WTC11 (cell line): ENCODE data around the gene KRAS. TPM values are rescaled to one million over a fixed set of nuclear protein-coding genes. Genes with fewer than 3 reads are reported as not detected.
"Not testable (repeated sequence)": the region's sequence is repeated elsewhere in the genome, so short reads cannot be mapped to it uniquely, and the experiment has no call there.

ENCODE experiments used
- ATAC-seq: fragments of 200-7000 bp; cut with Tn5 transposase; 2 replicates; pipeline ENCODE4 v1.10.0; 2021; ENCODE audit warnings: mild to moderate bottlenecking, moderate library complexity
- CTCF ChIA-PET: fragments of 300-600 bp; sonication (Branson Sonifier 250); formaldehyde crosslinking; loops from one replicate; lab custom pipeline; 2021; ENCODE audit warnings: antibody characterized with exemption; lab: Charles Lee
- POLR2A ChIA-PET: fragments of 350-600 bp; sonication (Branson Sonifier 250); formaldehyde crosslinking; loops from one replicate; lab custom pipeline; 2021; ENCODE audit warnings: antibody characterized with exemption; lab: Charles Lee
- DNase-seq: peaks from one replicate; pipeline ENCODE4 v3.0.0; 2021; ENCODE audit warnings: low spot score
- H3K27ac Mint-ChIP-seq: 2 replicates; pipeline ENCODE4 v1.8.0; 2021; ENCODE audit warnings: mixed read lengths
- H3K27me3 Mint-ChIP-seq: 2 replicates; pipeline ENCODE4 v1.8.0; 2021; ENCODE audit warnings: low read depth, mild to moderate bottlenecking, moderate library complexity, mixed read lengths
- H3K36me3 Mint-ChIP-seq: 2 replicates; pipeline ENCODE4 v1.8.0; 2021; ENCODE audit warnings: mixed read lengths
- H3K4me1 Mint-ChIP-seq: 2 replicates; pipeline ENCODE4 v1.8.0; 2022; ENCODE audit warnings: mixed read lengths
- H3K4me3 Mint-ChIP-seq: 2 replicates; pipeline ENCODE4 v1.8.0; 2021; ENCODE audit warnings: mild to moderate bottlenecking, moderate library complexity, mixed read lengths
- H3K9me3 Mint-ChIP-seq: 2 replicates; pipeline ENCODE4 v1.8.0; 2021; ENCODE audit warnings: mixed read lengths
- CBFB ChIP-seq: sonication (generic); formaldehyde crosslinking; IDR thresholded peaks from 2 replicates; pipeline ENCODE4 v1.8.1; 2022; ENCODE audit warnings: mild to moderate bottlenecking, low read depth, missing genetic modification reagents
- GABPB1 ChIP-seq: sonication (generic); formaldehyde crosslinking; IDR thresholded peaks from 2 replicates; pipeline ENCODE4 v1.8.1; 2023; ENCODE audit warnings: mild to moderate bottlenecking, missing genetic modification reagents
- GRHL2 ChIP-seq: fragments of 250-450 bp; sonication (Bioruptor Pico); IDR thresholded peaks from 2 replicates; pipeline ENCODE4 v1.8.0; 2022; ENCODE audit warnings: mild to moderate bottlenecking, moderate library complexity; ENCODE audit not compliant: insufficient replicate concordance, severe bottlenecking
- HMGA2 ChIP-seq: fragments of 250-450 bp; sonication (Bioruptor Pico); IDR thresholded peaks from 2 replicates; pipeline ENCODE4 v1.4.0; 2021; ENCODE audit warnings: mild to moderate bottlenecking, moderate library complexity
- NR1H2 ChIP-seq: sonication (generic); formaldehyde crosslinking; IDR thresholded peaks from 2 replicates; pipeline ENCODE4 v1.9.0; 2021; ENCODE audit warnings: mild to moderate bottlenecking, moderate library complexity, missing genetic modification reagents
- NR2C2 ChIP-seq: sonication (generic); formaldehyde crosslinking; IDR thresholded peaks from 2 replicates; pipeline ENCODE4 v1.8.0; 2022; ENCODE audit warnings: mild to moderate bottlenecking, missing genetic modification reagents
- NR3C1 ChIP-seq: sonication (generic); formaldehyde crosslinking; conservative IDR thresholded peaks from 2 replicates; pipeline ENCODE4 v1.8.1; 2023; ENCODE audit warnings: low read depth, mild to moderate bottlenecking, missing genetic modification reagents
- SP1 ChIP-seq: sonication (generic); formaldehyde crosslinking; conservative IDR thresholded peaks from 2 replicates; pipeline ENCODE4 v1.8.1; 2022; ENCODE audit warnings: missing genetic modification reagents
- ZNF121 ChIP-seq: sonication (generic); formaldehyde crosslinking; IDR thresholded peaks from 2 replicates; pipeline ENCODE4 v1.8.0; 2023; ENCODE audit warnings: missing genetic modification reagents
- total RNA-seq: library from RNA; stranded (reverse); gene quantifications from 3 replicates; pipeline ENCODE4 v1.2.3, GENCODE V29; 2021
- TF ChIP-seq, protein P1 (sequence below): sonication (generic); formaldehyde crosslinking; IDR thresholded peaks from 2 replicates; pipeline ENCODE4 v1.8.0; 2023; ENCODE audit warnings: missing genetic modification reagents, mild to moderate bottlenecking, borderline replicate concordance
- TF ChIP-seq, protein P2 (sequence below): sonication (generic); formaldehyde crosslinking; IDR thresholded peaks from 2 replicates; pipeline ENCODE4 v1.8.1; 2023; ENCODE audit warnings: mild to moderate bottlenecking, missing genetic modification reagents
- TF ChIP-seq, protein P3 (sequence below): sonication (generic); formaldehyde crosslinking; conservative IDR thresholded peaks from 2 replicates; pipeline ENCODE4 v1.8.1; 2022; ENCODE audit warnings: mild to moderate bottlenecking, missing genetic modification reagents
- TF ChIP-seq, protein P4 (sequence below): sonication (generic); formaldehyde crosslinking; IDR thresholded peaks from 2 replicates; pipeline ENCODE4 v1.8.1; 2023; ENCODE audit warnings: mild to moderate bottlenecking, missing genetic modification reagents, borderline replicate concordance
- TF ChIP-seq, protein P5 (sequence below): sonication (generic); formaldehyde crosslinking; IDR thresholded peaks from 2 replicates; pipeline ENCODE4 v1.8.0; 2022; ENCODE audit warnings: mild to moderate bottlenecking, missing genetic modification reagents
- TF ChIP-seq, protein P6 (sequence below): sonication (generic); formaldehyde crosslinking; conservative IDR thresholded peaks from 2 replicates; pipeline ENCODE4 v1.8.1; 2023; ENCODE audit warnings: mild to moderate bottlenecking, low read depth, missing genetic modification reagents, moderate library complexity

Gene KRAS
- total RNA-seq, 1 experiment from 2014 or later, result 66.2 TPM

DNA sequence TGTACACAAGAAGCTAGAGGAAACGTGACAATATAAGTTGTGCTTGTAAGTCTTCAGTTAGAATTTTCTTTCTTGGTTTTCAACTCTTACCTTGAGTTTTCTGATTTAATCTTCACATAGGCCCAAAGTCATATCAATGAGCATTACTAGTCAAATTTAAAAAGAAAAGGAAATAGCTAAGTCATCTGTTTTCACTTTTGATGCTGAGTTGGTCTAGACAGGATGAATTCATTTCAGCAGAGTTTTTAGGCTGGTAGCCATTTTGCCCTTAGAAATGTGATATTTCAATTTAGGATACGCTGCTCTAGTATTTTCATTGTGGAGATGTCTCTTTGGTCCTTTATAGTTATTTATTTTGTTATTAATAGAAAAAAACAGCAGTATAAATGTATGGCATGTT lies 44.6 kb upstream of the KRAS start:
- TF ChIP-seq, protein P1, sequence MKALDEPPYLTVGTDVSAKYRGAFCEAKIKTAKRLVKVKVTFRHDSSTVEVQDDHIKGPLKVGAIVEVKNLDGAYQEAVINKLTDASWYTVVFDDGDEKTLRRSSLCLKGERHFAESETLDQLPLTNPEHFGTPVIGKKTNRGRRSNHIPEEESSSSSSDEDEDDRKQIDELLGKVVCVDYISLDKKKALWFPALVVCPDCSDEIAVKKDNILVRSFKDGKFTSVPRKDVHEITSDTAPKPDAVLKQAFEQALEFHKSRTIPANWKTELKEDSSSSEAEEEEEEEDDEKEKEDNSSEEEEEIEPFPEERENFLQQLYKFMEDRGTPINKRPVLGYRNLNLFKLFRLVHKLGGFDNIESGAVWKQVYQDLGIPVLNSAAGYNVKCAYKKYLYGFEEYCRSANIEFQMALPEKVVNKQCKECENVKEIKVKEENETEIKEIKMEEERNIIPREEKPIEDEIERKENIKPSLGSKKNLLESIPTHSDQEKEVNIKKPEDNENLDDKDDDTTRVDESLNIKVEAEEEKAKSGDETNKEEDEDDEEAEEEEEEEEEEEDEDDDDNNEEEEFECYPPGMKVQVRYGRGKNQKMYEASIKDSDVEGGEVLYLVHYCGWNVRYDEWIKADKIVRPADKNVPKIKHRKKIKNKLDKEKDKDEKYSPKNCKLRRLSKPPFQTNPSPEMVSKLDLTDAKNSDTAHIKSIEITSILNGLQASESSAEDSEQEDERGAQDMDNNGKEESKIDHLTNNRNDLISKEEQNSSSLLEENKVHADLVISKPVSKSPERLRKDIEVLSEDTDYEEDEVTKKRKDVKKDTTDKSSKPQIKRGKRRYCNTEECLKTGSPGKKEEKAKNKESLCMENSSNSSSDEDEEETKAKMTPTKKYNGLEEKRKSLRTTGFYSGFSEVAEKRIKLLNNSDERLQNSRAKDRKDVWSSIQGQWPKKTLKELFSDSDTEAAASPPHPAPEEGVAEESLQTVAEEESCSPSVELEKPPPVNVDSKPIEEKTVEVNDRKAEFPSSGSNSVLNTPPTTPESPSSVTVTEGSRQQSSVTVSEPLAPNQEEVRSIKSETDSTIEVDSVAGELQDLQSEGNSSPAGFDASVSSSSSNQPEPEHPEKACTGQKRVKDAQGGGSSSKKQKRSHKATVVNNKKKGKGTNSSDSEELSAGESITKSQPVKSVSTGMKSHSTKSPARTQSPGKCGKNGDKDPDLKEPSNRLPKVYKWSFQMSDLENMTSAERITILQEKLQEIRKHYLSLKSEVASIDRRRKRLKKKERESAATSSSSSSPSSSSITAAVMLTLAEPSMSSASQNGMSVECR, result no peak
- TF ChIP-seq ZNF121, result no peak
- DNase-seq (no peak), ATAC-seq (no peak)
- ChIA-PET CTCF (no interaction called here), POLR2A (no interaction called here)
- no peaks in the 10 kb centered on the region for H3K4me1 Mint-ChIP-seq
- no peak overlapping the region for H3K4me3 Mint-ChIP-seq
- H3K9me3 Mint-ChIP-seq, result peaks cover 5% of the 10 kb centered on the region; the same call in 1 of the 2 replicates
- no peak overlapping the region for H3K27ac Mint-ChIP-seq
- H3K27me3 Mint-ChIP-seq, result no peaks in the 10 kb centered on the region
- no peaks in the 10 kb centered on the region for H3K36me3 Mint-ChIP-seq

DNA sequence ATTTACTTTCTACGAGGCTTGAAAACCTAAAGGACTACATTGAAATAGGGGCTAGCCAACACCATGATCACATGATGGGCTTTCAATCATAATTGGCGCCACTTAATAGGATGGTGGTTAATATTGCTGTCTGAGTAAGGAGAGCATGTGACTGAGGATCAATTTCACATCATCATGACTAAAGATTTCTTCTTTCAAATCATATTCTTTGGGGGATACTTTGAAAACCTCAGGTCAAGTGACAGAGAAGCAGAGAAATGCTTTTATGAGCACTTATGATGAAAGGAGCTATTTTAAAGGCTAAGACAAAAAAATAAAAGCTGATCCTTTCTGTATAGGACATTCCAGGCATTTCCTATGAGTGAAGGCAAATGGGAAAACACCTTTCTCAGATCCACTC lies 42.9 kb upstream of the KRAS start:
- H3K9me3 Mint-ChIP-seq, result peaks cover 19% of the 10 kb centered on the region
- ChIA-PET POLR2A (no interaction called here), CTCF (no interaction called here)
- no peak for DNase-seq
- H3K4me3 Mint-ChIP-seq, result no peak overlapping the region
- peaks cover 10% of the 10 kb centered on the region for H3K36me3 Mint-ChIP-seq
- TF ChIP-seq SP1 (CRISPR knock-in tag) (no peak), NR1H2 (no peak)
- TF ChIP-seq, protein P2, sequence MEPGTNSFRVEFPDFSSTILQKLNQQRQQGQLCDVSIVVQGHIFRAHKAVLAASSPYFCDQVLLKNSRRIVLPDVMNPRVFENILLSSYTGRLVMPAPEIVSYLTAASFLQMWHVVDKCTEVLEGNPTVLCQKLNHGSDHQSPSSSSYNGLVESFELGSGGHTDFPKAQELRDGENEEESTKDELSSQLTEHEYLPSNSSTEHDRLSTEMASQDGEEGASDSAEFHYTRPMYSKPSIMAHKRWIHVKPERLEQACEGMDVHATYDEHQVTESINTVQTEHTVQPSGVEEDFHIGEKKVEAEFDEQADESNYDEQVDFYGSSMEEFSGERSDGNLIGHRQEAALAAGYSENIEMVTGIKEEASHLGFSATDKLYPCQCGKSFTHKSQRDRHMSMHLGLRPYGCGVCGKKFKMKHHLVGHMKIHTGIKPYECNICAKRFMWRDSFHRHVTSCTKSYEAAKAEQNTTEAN (CRISPR knock-in tag), result no peak
- TF ChIP-seq, protein P3, sequence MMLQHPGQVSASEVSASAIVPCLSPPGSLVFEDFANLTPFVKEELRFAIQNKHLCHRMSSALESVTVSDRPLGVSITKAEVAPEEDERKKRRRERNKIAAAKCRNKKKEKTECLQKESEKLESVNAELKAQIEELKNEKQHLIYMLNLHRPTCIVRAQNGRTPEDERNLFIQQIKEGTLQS (CRISPR knock-in tag), result no peak
- TF ChIP-seq, all 79 proteins: peak for 0
- Mint-ChIP-seq H3K27me3 (no peaks in the 10 kb centered on the region), H3K27ac (no peak overlapping the region), H3K4me1 (no peaks in the 10 kb centered on the region)
- no peak for ATAC-seq

DNA sequence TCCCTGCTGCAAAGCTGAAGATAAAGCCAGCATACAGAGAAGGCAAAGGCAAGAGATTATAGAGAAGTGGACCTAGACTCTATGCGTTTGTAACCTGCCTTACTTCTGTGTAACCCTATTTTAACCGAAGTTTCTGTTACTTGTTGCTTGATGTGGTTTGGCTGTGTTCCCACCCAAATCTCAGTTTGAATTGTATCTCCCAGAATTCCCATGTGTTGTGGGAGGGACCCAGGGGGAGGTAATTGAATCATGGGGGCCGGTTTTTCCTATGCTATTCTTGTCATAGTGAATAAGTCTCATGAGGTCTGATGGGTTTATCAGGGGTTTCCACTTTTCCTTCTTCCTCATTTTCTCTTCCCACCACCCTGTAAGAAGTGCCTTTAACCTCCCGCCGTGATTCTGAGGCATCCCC lies 42.1 kb upstream of the KRAS start:
- ChIA-PET POLR2A (interaction anchor here (0.6 kb wide), 1 partner anchor 25 kb away, joined by 3 read pairs; no protein-coding TSS in a partner anchor), CTCF (interaction anchor here (1.0 kb wide), 1 partner anchor 95 kb away, joined by 6 read pairs; no protein-coding TSS in a partner anchor)
- not testable (repeated sequence) for H3K36me3 Mint-ChIP-seq, H3K4me3 Mint-ChIP-seq, H3K4me1 Mint-ChIP-seq, ATAC-seq, H3K27ac Mint-ChIP-seq, DNase-seq, H3K27me3 Mint-ChIP-seq
- H3K9me3 Mint-ChIP-seq, result peaks cover 26% of the 10 kb centered on the region

DNA sequence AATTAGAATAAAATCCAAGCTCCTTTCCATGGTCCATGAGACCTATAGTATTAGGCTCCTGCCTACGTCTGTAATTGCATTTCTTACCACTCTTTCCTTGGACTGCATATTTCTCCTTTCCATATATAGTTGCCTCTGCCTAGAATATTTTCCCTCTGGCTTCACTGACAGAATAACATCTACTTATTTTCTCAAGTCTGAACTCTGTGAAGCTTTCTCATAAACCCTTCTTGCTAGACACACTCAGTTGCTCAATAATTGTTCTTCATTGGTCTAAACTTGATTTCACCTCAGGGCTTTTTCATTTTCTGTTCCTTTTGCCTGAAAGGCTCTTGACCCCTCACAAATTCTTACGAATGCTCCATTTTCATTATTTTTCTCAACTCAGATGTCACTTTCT lies 36.9 kb upstream of the KRAS start:
- no peak overlapping the region for H3K27ac Mint-ChIP-seq
- no peak for ATAC-seq
- H3K9me3 Mint-ChIP-seq, result peaks cover 29% of the 10 kb centered on the region
- TF ChIP-seq NR1H2 (no peak), NR2C2 (no peak), GABPB1 (no peak), SP1 (CRISPR knock-in tag) (no peak), GRHL2 (no peak), NR3C1 (CRISPR knock-in tag) (no peak), HMGA2 (CRISPR knock-in tag) (no peak), CBFB (CRISPR knock-in tag) (no peak)
- TF ChIP-seq, protein P4, sequence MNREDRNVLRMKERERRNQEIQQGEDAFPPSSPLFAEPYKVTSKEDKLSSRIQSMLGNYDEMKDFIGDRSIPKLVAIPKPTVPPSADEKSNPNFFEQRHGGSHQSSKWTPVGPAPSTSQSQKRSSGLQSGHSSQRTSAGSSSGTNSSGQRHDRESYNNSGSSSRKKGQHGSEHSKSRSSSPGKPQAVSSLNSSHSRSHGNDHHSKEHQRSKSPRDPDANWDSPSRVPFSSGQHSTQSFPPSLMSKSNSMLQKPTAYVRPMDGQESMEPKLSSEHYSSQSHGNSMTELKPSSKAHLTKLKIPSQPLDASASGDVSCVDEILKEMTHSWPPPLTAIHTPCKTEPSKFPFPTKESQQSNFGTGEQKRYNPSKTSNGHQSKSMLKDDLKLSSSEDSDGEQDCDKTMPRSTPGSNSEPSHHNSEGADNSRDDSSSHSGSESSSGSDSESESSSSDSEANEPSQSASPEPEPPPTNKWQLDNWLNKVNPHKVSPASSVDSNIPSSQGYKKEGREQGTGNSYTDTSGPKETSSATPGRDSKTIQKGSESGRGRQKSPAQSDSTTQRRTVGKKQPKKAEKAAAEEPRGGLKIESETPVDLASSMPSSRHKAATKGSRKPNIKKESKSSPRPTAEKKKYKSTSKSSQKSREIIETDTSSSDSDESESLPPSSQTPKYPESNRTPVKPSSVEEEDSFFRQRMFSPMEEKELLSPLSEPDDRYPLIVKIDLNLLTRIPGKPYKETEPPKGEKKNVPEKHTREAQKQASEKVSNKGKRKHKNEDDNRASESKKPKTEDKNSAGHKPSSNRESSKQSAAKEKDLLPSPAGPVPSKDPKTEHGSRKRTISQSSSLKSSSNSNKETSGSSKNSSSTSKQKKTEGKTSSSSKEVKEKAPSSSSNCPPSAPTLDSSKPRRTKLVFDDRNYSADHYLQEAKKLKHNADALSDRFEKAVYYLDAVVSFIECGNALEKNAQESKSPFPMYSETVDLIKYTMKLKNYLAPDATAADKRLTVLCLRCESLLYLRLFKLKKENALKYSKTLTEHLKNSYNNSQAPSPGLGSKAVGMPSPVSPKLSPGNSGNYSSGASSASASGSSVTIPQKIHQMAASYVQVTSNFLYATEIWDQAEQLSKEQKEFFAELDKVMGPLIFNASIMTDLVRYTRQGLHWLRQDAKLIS (CRISPR knock-in tag), result no peak
- TF ChIP-seq, protein P5, sequence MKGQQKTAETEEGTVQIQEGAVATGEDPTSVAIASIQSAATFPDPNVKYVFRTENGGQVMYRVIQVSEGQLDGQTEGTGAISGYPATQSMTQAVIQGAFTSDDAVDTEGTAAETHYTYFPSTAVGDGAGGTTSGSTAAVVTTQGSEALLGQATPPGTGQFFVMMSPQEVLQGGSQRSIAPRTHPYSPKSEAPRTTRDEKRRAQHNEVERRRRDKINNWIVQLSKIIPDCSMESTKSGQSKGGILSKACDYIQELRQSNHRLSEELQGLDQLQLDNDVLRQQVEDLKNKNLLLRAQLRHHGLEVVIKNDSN (CRISPR knock-in tag), result no peak
- TF ChIP-seq, protein P6, sequence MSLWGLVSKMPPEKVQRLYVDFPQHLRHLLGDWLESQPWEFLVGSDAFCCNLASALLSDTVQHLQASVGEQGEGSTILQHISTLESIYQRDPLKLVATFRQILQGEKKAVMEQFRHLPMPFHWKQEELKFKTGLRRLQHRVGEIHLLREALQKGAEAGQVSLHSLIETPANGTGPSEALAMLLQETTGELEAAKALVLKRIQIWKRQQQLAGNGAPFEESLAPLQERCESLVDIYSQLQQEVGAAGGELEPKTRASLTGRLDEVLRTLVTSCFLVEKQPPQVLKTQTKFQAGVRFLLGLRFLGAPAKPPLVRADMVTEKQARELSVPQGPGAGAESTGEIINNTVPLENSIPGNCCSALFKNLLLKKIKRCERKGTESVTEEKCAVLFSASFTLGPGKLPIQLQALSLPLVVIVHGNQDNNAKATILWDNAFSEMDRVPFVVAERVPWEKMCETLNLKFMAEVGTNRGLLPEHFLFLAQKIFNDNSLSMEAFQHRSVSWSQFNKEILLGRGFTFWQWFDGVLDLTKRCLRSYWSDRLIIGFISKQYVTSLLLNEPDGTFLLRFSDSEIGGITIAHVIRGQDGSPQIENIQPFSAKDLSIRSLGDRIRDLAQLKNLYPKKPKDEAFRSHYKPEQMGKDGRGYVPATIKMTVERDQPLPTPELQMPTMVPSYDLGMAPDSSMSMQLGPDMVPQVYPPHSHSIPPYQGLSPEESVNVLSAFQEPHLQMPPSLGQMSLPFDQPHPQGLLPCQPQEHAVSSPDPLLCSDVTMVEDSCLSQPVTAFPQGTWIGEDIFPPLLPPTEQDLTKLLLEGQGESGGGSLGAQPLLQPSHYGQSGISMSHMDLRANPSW (CRISPR knock-in tag), result no peak

More for the DNA sequence above, 36.9 kb upstream of the KRAS start:
- DNase-seq, result no peak
- POLR2A ChIA-PET, result no interaction called here
- no peaks in the 10 kb centered on the region for H3K27me3 Mint-ChIP-seq
- CTCF ChIA-PET, result no interaction called here
- H3K4me1 Mint-ChIP-seq, result no peaks in the 10 kb centered on the region
- H3K36me3 Mint-ChIP-seq, result peaks cover 10% of the 10 kb centered on the region
- no peak overlapping the region for H3K4me3 Mint-ChIP-seq
